HG02759 (cell line): Measurements from ENCODE around the gene OR13J1.
"Not testable (repeated sequence)": the region's sequence is repeated elsewhere in the genome, so short reads cannot be mapped to it uniquely, and the experiment has no call there.

Experiments used
- ATAC-seq: cut with Tn5 transposase; IDR thresholded peaks from one replicate; pipeline ENCODE4 v1.9.1; 2021; ENCODE audit warnings: mild to moderate bottlenecking, moderate library complexity; ENCODE audit not compliant: unreplicated experiment

OR13J1 gene

GRCh38 chr9:35905051-35905781, 35.0 kb upstream of the OR13J1 start:
- no peak for ATAC-seq

DNA sequence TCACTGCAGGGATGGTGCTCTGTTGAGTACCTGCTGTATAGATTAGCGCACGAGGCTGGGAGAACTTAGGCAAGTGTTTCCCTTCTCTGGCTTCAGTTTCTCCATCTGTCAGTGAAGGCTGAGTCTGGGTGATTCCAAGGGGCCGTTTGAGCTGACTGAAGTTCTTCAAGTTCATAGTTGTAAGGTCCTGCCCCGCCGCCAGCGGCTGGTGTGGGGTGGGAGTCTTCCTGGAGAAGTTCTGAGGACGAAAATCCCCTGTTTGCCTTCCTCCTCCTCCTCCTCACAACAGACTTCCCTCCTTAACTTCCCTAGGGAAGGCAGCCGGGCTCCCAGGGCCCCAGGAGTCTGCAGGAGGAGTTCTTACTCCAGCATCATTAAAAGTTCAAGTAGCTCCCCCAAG, 34.1 kb upstream of the OR13J1 start:
- ATAC-seq, result no peak

GRCh38 chr9:35903049-35903448, 32.8 kb upstream of the OR13J1 start:
- no peak for ATAC-seq

DNA sequence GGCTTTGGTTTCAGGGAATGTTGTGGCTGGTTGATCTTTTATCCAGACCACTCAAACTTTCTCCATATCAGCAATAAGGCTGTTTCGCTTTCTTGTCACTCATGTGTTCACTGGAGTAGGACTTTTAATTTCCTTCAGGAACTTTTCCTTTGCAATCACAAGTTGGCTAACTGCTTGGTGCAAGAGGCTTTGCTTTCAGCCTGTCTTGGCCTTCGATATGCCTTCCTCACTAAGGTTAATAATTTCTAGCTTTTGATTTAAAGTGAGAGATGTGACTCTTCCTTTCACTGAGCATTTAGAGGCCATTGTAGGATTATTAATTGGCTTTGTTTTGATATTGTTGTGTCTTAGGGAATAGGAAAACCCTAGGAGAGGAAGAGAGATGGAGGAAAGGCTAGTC, 28.8 kb upstream of the OR13J1 start:
- no peak for ATAC-seq

- ATAC-seq, result no peak
These were observed 28.1 kb upstream of the OR13J1 start for GRCh38 chr9:35898337-35898736.

DNA sequence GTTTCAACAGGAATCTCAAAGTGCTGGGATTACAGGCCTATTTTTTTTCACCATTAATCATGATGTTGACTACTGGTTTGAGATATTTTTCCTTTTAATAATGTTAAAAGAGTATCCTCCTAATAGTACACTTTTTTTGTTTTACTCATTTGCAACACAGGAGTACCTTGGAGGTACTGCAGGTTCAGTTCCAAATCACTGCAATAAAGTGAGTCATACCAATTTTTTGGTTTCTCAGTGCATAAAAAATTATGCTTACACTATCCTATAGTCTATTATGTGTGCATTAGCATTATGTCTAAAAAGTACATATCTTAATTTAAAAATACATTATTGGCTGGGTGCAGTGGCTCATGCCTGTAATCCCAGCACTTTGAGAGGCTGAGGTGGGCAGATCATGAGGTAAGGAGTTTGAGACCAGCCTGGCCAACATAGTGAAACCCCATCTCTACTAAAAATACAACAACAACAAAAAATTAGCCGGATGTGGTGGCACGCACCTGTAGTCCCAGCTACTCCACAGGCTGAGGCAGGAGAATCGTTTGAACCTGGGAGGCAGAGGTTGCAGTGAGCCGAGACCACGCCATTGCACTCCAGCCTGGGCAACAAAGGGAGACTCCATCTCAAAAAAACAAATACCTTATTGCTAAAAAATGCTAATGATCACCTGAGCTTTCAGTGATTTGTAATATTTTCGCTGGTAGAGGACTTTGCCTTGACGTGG, 27.3 kb upstream of the OR13J1 start:
- not testable (repeated sequence) for ATAC-seq

DNA sequence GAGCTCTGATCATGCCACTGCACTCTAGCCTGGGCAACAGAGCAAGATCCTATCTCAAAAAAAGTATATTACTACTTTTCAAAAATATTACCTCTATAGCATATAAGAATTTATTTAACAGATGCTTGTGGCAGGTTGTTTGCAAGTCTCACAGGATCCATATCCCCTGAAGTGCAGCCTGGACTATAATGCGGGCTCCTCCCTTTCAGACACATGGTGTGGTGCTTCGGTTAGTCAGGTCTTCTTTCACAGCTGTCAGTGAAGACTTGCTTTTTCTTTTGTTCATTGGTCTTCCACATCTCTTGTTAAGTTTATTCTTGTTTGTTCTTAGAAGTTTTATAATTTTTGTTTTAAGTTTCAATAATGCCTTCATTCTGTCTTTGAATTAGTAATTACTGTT, 26.4 kb upstream of the OR13J1 start:
- no peak for ATAC-seq

- no peak for ATAC-seq
These were observed 21.9 kb upstream of the OR13J1 start for GRCh38 chr9:35892051-35892450.

DNA sequence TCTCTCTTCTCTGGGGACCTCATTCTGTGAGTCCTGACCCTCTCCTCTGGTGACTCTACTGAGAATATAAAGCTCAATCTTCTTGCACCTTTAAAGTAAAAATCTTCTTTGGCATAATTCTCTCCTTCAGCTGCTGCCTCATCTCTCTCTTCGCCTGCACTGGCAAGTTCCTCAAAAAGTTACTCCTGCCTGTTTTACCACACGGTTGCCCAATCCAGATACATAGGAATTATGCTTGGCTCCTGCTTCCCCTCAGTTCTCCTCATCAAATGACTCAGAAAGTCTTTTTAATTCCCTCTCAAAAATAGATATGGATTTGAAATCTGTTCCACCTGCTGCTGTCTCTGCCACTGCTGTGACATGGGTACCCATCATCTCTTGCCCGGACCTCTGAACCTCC, 21.4 kb upstream of the OR13J1 start:
- no peak for ATAC-seq

- not testable (repeated sequence) for ATAC-seq
These were observed 14.7 kb upstream of the OR13J1 start for GRCh38 chr9:35884908-35885307.

DNA sequence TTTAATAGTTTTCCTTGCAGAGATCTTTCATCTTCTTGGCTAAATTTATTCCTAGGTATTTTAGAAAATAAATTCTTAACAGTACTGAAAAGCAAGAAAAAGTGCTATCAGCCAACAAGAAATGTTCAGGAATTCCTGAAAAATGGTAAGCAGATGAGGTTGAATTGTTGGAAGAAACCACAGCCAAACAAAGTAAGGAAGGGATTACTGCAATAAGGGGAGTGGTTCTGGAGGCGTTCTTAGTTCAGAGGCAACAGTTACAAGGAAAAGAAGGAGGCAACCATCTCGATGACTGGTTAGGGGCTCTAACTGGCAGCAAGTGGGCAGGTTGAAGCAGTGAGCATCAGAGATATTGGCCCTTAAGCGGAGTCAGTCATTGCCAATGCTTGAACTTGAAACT, 12.8 kb upstream of the OR13J1 start:
- no peak for ATAC-seq

GRCh38 chr9:35882263-35882848, 12.2 kb upstream of the OR13J1 start:
- ATAC-seq, result no peak

DNA sequence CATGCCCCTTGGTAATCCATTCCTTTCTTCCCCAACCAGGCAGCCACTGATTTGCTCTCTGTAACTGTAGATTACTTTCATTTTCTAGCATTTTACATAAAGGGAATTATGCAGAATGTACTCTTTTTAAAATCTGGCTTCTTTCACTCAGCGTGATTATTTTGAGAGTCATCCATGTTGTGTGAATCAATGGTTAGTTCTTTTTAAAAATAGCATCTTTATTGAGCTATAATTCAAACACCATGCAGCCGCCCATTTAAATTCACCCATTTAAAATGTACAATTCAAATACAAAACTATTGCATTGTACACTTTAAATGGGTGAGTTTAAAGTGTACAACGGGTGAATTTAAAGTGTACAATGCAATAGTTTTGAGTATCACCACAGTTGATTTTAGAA, 2.3 kb upstream of the OR13J1 start:
- no peak for ATAC-seq

DNA sequence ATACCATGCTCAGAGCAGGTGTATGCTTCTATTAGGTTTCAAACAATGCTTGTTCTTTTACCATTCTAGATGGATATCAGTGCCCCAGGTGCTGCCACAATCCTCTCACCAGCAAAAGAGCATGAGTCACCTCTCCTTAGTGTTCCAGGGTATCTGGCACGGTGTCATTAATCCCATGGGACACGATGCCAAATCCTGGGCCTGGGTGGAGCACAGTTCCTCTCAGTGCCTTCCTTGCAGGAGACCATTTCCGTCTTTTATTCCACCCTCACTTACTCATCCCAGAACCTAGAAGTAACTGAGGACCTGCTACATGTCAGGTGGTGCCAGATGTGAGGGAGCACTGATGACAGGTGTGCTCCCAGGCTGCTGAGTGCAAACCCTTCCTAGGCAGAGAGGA, 1.3 kb upstream of the OR13J1 start:
- ATAC-seq, result no peak

- ATAC-seq, result no peak
These were observed 482 bp downstream of the OR13J1 start for GRCh38 chr9:35869621-35870216.

DNA sequence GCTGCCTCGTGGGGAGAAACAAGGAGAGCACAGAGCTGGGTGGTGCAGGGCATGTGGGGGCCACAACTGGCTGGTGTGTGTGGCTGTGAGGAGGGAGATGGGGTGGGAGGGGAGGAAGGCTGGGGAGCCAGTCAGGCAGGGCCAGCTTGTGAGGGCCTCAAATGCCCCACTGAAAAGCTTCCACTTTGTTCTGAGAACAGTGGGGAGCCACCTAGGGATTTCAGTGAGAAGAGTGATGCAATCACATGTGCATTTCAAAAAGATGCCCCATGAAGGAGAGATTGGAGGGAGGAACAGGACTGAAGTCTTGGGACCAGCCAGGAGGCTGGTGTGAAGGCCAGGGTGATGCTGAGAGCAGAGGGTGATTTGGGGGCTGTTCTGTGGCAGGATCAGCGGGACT, 1.3 kb downstream of the OR13J1 start:
- no peak for ATAC-seq

GRCh38 chr9:35867538-35867937, 2.7 kb downstream of the OR13J1 start:
- ATAC-seq, result no peak

DNA sequence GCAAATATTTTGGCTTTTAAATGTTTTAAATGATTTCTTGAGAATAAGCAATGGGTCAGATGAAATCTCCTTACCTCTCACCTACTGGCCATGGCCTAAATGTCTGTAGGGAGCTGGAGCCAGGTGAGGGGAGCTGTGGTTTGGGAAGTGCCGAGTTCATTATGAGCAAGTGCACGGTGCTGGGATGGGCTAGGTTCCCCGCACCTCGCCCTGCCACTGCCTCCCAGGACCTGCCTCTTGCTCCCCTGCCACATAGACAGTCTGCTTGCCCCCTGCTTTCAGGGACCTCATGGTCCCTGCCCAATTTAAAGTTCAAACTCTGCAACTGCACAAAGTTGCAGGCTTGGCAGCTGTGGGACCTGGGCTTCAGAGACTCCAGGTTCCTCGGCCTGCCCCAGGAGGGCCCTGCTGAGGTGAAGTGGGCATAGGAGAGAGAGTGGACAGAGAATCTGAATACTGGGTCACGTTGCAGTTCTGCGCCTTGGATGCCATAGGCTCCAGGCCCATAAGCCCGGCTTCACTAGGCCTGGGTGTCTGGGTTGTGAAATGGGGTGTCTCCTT, 5.4 kb downstream of the OR13J1 start:
- ATAC-seq, result no peak

DNA sequence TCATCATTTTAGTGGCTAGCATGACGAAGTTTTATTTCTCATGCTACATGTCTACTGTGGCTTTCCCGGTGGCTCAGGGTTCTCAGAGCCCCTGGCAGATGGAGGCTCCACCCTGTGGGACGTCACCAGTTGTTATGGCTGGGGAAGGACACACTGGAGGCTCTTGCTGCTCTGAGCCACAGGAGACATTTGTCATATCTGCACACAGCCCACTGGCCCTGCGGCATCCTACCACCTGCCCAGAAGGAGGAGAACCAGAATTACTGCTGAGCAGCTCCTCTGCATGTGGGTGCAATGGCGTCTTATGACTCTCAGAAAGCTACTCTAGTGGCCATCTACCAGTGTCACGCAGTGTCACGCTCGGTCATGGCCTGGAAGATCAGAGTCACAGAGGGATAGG, 6.6 kb downstream of the OR13J1 start:
- ATAC-seq, result no peak

- ATAC-seq, result no peak
These were observed 7.9 kb downstream of the OR13J1 start for GRCh38 chr9:35862328-35862727.

GRCh38 chr9:35861161-35861897, 8.9 kb downstream of the OR13J1 start:
- no peak for ATAC-seq
